D721Med (cell line): ENCODE measurements around the gene DOCK3.

Source experiments
- DNase-seq: peaks from one replicate; pipeline ENCODE4 v3.0.0; 2011; ENCODE audit warnings: low spot score; ENCODE audit not compliant: insufficient read length
- FAIRE-seq: peaks from 2 replicates; lab custom pipeline; 2011; peaks lifted over from hg19 to GRCh38; lab: Jason Lieb, UNC
- CTCF ChIP-seq: IDR thresholded peaks from 2 replicates; pipeline ENCODE4 v1.5.1; 2012; ENCODE audit warnings: mild to moderate bottlenecking, control low read depth; ENCODE audit not compliant: insufficient read depth; ENCODE audit errors: missing control alignments

Gene DOCK3

GRCh38 chr3:51311055-51311454 lies 636.3 kb downstream of the DOCK3 start:
- FAIRE-seq (no peak), DNase-seq (no peak)
- peak; percentile 29 for TF ChIP-seq CTCF

GRCh38 chr3:51328206-51328605 lies 653.5 kb downstream of the DOCK3 start:
- no peak for DNase-seq
- TF ChIP-seq CTCF = no peak
- no peak for FAIRE-seq

- no peak for FAIRE-seq
- no peak for TF ChIP-seq CTCF
- no peak for DNase-seq
Observed at GRCh38 chr3:51330046-51330445, 655.3 kb downstream of the DOCK3 start.

GRCh38 chr3:51332156-51332555 lies 657.4 kb downstream of the DOCK3 start:
- TF ChIP-seq CTCF = no peak
- DNase-seq (no peak), FAIRE-seq (no peak)

GRCh38 chr3:51333021-51333420 lies 658.3 kb downstream of the DOCK3 start:
- no peak for FAIRE-seq
- no peak for TF ChIP-seq CTCF
- DNase-seq = no peak

GRCh38 chr3:51336261-51336660 lies 661.5 kb downstream of the DOCK3 start:
- DNase-seq (no peak), FAIRE-seq (no peak)
- TF ChIP-seq CTCF = no peak

GRCh38 chr3:51337666-51338065 lies 662.9 kb downstream of the DOCK3 start:
- FAIRE-seq (no peak), DNase-seq (no peak)
- no peak for TF ChIP-seq CTCF
